Cerebellar nuclear complex (tissue), 1 donor: ENCODE measurements around the gene KIF6.

Experiments used
- DNase-seq, 2 experiments: peaks; one replicate each; lab custom pipeline; 2025; lab: John Stamatoyannopoulos, UW

KIF6 gene

GRCh38 chr6:39446909-39447308 lies 278.3 kb downstream of the KIF6 start:
- no peak for DNase-seq

- no peak for DNase-seq
Observed at GRCh38 chr6:39445667-39446066, 279.5 kb downstream of the KIF6 start.

- DNase-seq = no peak
Observed at GRCh38 chr6:39444479-39445019, 280.7 kb downstream of the KIF6 start.

GRCh38 chr6:39441986-39442385 lies 283.2 kb downstream of the KIF6 start:
- DNase-seq = no peak

GRCh38 chr6:39441301-39441700 lies 283.9 kb downstream of the KIF6 start:
- DNase-seq = no peak

- no peak for DNase-seq
Observed at GRCh38 chr6:39440039-39440426, 285.2 kb downstream of the KIF6 start.

GRCh38 chr6:39439342-39440038 lies 285.7 kb downstream of the KIF6 start:
- DNase-seq = no peak

GRCh38 chr6:39433630-39434029 lies 291.6 kb downstream of the KIF6 start:
- no peak for DNase-seq

- DNase-seq = no peak
Observed at GRCh38 chr6:39432330-39433025, 292.7 kb downstream of the KIF6 start.

GRCh38 chr6:39430871-39431523 lies 294.2 kb downstream of the KIF6 start:
- DNase-seq = peak; percentile 11 to 68

GRCh38 chr6:39430446-39430845 lies 294.8 kb downstream of the KIF6 start:
- DNase-seq = no peak

GRCh38 chr6:39428816-39429215 lies 296.4 kb downstream of the KIF6 start:
- no peak for DNase-seq

- DNase-seq = no peak
Observed at GRCh38 chr6:39428152-39428551, 297.1 kb downstream of the KIF6 start.

GRCh38 chr6:39426073-39426456 lies 299.1 kb downstream of the KIF6 start:
- no peak for DNase-seq

GRCh38 chr6:39425346-39426072 lies 299.7 kb downstream of the KIF6 start:
- no peak for DNase-seq

- DNase-seq = no peak
Observed at GRCh38 chr6:39424831-39425230, 300.4 kb downstream of the KIF6 start.

GRCh38 chr6:39422238-39422637 lies 303.0 kb downstream of the KIF6 start:
- DNase-seq = no peak

GRCh38 chr6:39421383-39422225 lies 303.6 kb downstream of the KIF6 start:
- DNase-seq = no peak

- DNase-seq = no peak
Observed at GRCh38 chr6:39420300-39421265, 304.6 kb downstream of the KIF6 start.

GRCh38 chr6:39419607-39420006 lies 305.6 kb downstream of the KIF6 start:
- DNase-seq = no peak
